HL-60 (cell line): ENCODE data around the gene PAMR1.

Experiments
- DNase-seq, 2 experiments: peaks; one replicate each; pipeline ENCODE4 v3.0.0-alpha.2; 2010 to 2020; ENCODE audit warnings: low read depth in 1 of 2, low spot score in 1 of 2
- H3K27ac ChIP-seq: fragments of 250-450 bp; sonication (Bioruptor Pico); replicated peaks from 2 replicates; pipeline ENCODE4 v1.5.1; 2020; ENCODE audit warnings: mild to moderate bottlenecking, moderate library complexity
- H3K27me3 ChIP-seq: fragments of 250-450 bp; sonication (Bioruptor Pico); 2 replicates; pipeline ENCODE4 v1.5.1; 2021; ENCODE audit warnings: mild to moderate bottlenecking, moderate library complexity; ENCODE audit not compliant: insufficient read depth, poor library complexity, severe bottlenecking
- H3K4me3 ChIP-seq: replicated peaks from 2 replicates; pipeline ENCODE4 v1.5.1; 2011; ENCODE audit warnings: mild to moderate bottlenecking, control low read depth, low read length; ENCODE audit not compliant: insufficient read depth
- CTCF ChIP-seq: IDR thresholded peaks from one replicate; pipeline ENCODE4 v1.5.1; 2011; ENCODE audit warnings: low read length, control low read depth, inconsistent platforms; ENCODE audit not compliant: insufficient read depth
- GABPA ChIP-seq: IDR thresholded peaks from 2 replicates; pipeline ENCODE4 v1.6.1; 2012; ENCODE audit warnings: low read depth
- POLR2AphosphoS5 ChIP-seq: IDR thresholded peaks from 2 replicates; pipeline ENCODE4 v1.6.1; 2012; ENCODE audit warnings: low read depth
- REST ChIP-seq: IDR thresholded peaks from 2 replicates; pipeline ENCODE4 v1.6.1; 2012; ENCODE audit warnings: low read depth; ENCODE audit not compliant: insufficient replicate concordance
- SPI1 ChIP-seq: IDR thresholded peaks from 2 replicates; pipeline ENCODE4 v1.6.1; 2012; ENCODE audit warnings: low read depth, mild to moderate bottlenecking, borderline replicate concordance

The PAMR1 gene

DNA sequence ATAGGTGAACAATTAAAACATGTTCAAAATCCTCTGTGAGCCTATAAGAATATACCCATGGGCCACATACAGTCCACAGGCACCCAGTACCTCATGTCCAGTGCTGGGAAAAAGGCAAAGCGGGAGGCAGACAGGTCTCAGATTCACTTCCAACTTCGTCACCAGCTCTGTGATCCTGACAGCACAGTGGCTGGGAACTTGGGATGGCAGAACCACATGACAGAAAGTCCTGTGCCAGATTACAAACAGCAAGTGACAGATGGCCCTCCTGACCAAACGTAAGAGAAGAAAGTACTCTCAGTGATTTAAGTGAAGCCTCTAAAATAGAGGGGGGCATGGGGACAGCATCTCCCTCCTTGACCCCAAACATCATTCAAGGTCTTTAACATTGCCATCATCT lies 111.8 kb downstream of the PAMR1 start:
- Histone ChIP-seq H3K4me3 (no peak overlapping the region), H3K27me3 (peaks cover 41% of the 10 kb centered on the region), H3K27ac (no peak overlapping the region)
- TF ChIP-seq GABPA (no peak), SPI1 (no peak), REST (no peak), CTCF (no peak), POLR2AphosphoS5 (no peak)
- DNase-seq, result no peak

DNA sequence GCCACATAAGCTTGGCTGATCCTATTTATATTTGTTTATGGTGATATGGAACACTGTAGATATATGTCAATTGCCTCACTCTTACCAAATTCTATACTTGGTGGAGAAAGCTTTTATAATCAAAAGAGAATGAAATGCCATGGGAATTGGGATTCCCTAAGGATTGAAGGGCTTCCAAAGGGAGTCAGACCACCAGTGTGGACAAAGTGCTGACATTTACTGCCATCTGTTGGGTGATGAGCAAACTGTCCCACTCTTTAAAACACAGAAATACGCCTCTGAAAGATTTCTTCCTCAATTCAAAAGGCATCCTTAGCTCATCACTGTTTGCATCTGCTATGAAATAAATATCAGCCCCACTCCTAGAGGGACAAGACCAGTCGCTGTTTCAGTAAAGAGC lies 113.1 kb downstream of the PAMR1 start:
- H3K27ac ChIP-seq, result no peak overlapping the region

GRCh38 chr11:35407041-35407440 lies 118.4 kb downstream of the PAMR1 start:
- peaks cover 5% of the 10 kb centered on the region for H3K27me3 ChIP-seq
- TF ChIP-seq REST (no peak), GABPA (no peak), POLR2AphosphoS5 (no peak), CTCF (no peak), SPI1 (no peak)
- no peak overlapping the region for H3K4me3 ChIP-seq
- DNase-seq, result no peak
- no peak overlapping the region for H3K27ac ChIP-seq

More for the DNA sequence above, 113.1 kb downstream of the PAMR1 start:
- no peak for DNase-seq
- TF ChIP-seq CTCF (peak; percentile 29), REST (no peak)
- peaks cover 28% of the 10 kb centered on the region for H3K27me3 ChIP-seq
- no peak overlapping the region for H3K4me3 ChIP-seq
